Activated CD8-positive, alpha-beta memory T cell treated with anti-CD3 and anti-CD28 coated beads, Interleukin-2, amount 50 U/mL, for 24 hours (primary cell): ENCODE measurements around the gene ARHGDIA.
A peak's percentile ranks its signal among the peaks of the same experiment; 100 is the strongest.
"Not testable (repeated sequence)": the region's sequence is repeated elsewhere in the genome, so short reads cannot be mapped to it uniquely, and the experiment has no call there.

Source experiments
- DNase-seq: peaks from one replicate; pipeline ENCODE4 v3.0.0-alpha.2; 2020; ENCODE audit errors: extremely low read depth

The ARHGDIA gene

GRCh38 chr17:81870981-81871386 is at the start of gene ARHGDIA:
Gene ARHGDIA, minus strand, starts transcription at chr17:81871337. Its CDS starts 1,407 bp downstream, at chr17:81869930.
- no peak for DNase-seq

- DNase-seq: no peak
These were observed 47.9 kb upstream of the ARHGDIA start for GRCh38 chr17:81918832-81919545.

GRCh38 chr17:81918333-81918669 is 47.2 kb upstream of the ARHGDIA start:
- DNase-seq: not testable (repeated sequence)

- peak; percentile 54 for DNase-seq
These were observed 46.6 kb upstream of the ARHGDIA start, which contains the start of gene SIRT7 for GRCh38 chr17:81917565-81918332. Gene SIRT7, minus strand, starts transcription at chr17:81918176. Its CDS starts 45 bp downstream, at chr17:81918131.

GRCh38 chr17:81916234-81917001 is 45.3 kb upstream of the ARHGDIA start:
- no peak for DNase-seq

- DNase-seq: no peak
These were observed 44.2 kb upstream of the ARHGDIA start for GRCh38 chr17:81915331-81915730.

GRCh38 chr17:81914103-81914850 is 43.1 kb upstream of the ARHGDIA start:
- no peak for DNase-seq

- DNase-seq: no peak
These were observed 42.4 kb upstream of the ARHGDIA start for GRCh38 chr17:81913394-81914102.

GRCh38 chr17:81912441-81913309 is 41.5 kb upstream of the ARHGDIA start:
- no peak for DNase-seq

GRCh38 chr17:81911969-81912368 is 40.8 kb upstream of the ARHGDIA start:
- no peak for DNase-seq

GRCh38 chr17:81911277-81911961 is 40.3 kb upstream of the ARHGDIA start, which contains the start of gene PCYT2:
Gene PCYT2, minus strand, starts transcription at chr17:81911399. Its CDS starts 44 bp downstream, at chr17:81911355.
- peak; percentile 76 for DNase-seq

- no peak for DNase-seq
These were observed 39.7 kb upstream of the ARHGDIA start for GRCh38 chr17:81910840-81911276.

- DNase-seq: no peak
These were observed 39.1 kb upstream of the ARHGDIA start for GRCh38 chr17:81909966-81910839.

- no peak for DNase-seq
These were observed 38.1 kb upstream of the ARHGDIA start for GRCh38 chr17:81909231-81909630.

GRCh38 chr17:81908793-81909192 is 37.7 kb upstream of the ARHGDIA start:
- no peak for DNase-seq

- no peak for DNase-seq
These were observed 36.3 kb upstream of the ARHGDIA start for GRCh38 chr17:81907219-81908145.
